ENCODE data around the gene TRIM42.

DNA sequence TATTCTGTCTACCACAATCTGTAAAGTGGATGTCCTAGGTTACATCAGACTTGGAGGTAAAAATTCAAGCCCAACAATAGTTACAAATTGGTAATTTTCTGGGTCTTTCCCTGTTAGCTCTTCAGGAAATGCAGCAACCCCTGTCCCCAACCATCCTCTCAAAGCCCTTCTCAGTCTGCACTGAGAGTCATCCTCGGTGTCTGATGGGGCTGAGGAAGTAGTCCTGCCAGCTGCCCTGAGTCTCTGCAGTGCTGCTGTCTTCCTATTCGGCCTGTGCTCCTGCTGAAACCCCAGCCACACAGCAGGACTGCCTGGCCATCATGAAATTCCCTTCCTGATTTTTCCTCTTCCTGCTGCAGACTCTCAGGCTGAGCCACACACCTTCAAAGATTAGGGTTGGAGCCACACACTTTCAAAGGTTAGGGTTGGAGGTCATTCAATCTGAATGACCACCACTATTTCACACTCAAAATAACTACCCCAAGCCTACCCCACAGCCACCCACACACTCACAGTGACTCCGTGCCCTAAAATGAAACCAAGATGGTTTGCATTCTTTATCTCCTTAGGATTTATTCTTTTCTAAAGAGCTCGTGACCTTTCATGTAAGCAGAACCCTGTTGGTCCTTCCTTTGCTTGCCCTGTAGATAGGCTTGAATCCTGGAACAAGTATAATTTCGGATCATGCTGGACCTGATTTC, 17.6 kb downstream of the TRIM42 start:
- TF ChIP-seq CTCF (IDR thresholded peaks at IDR 0.05) (no peak), POLR2A (IDR thresholded peaks at IDR 0.05) (no peak)

All from prostate gland (tissue), 2 donors.